SK-N-MC (cell line): Measurements from ENCODE around the gene CP.
A peak's percentile ranks its signal among the peaks of the same experiment; 100 is the strongest.

ENCODE experiments used
- FOXP2 ChIP-seq: optimal IDR thresholded peaks from 2 replicates; pipeline ENCODE3; 2011; ENCODE audit warnings: mild to moderate bottlenecking, moderate library complexity; ENCODE audit not compliant: insufficient read depth; ENCODE audit errors: extremely low read length, control extremely low read depth
- POLR2AphosphoS5 ChIP-seq: IDR thresholded peaks from 2 replicates; pipeline ENCODE4 v1.6.1; 2012; ENCODE audit warnings: mild to moderate bottlenecking, low read depth, low read length, borderline replicate concordance

DNA sequence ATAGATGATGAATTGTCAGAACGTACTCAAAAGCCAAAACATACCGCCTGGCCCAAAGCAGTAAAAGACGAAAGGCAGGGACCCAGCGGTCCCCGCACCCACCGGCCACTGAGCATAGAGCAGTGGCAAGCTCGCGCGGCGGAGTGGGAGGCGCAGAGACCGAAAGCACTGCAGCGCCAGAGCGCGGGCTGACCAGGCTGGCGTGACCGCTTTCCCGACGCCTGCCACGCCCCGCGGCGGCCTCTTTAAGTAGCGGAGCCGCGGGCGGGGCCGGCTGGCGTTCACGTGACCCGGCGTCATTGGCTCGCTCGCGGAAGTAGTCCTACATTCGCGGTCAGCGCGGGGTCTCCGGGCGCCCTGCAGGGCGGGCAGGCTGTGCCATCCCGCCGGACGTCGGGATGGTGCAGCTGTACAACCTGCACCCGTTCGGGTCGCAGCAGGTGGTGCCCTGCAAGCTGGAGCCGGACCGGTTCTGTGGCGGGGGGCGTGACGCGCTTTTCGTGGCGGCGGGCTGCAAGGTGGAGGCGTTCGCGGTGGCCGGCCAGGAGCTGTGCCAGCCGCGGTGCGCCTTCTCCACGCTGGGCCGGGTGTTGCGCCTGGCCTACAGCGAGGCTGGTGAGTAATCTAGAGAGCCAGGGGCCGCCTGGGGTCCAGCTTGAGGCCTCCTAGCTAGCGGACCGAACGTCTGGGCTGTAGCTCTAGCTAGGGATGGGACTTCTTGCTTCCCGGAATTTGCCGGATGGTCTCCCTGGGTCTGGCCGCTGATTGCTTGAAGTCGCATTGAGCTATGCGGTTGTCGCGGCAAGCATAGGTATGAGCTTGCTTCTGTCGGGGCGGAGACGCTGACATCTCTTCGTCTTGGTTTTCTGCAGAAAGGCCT is 92.1 kb downstream of the CP start, which contains the start of gene HPS3:
- TF ChIP-seq POLR2AphosphoS5: peak; percentile 81
- TF ChIP-seq FOXP2: peak; percentile 31
